Measurements from ENCODE around the gene FARSA. TPM values are rescaled to one million over a fixed set of nuclear protein-coding genes. Genes with fewer than 3 reads are reported as not detected.

FARSA gene
- total RNA-seq, 1 donor, result 47.8 TPM

DNA sequence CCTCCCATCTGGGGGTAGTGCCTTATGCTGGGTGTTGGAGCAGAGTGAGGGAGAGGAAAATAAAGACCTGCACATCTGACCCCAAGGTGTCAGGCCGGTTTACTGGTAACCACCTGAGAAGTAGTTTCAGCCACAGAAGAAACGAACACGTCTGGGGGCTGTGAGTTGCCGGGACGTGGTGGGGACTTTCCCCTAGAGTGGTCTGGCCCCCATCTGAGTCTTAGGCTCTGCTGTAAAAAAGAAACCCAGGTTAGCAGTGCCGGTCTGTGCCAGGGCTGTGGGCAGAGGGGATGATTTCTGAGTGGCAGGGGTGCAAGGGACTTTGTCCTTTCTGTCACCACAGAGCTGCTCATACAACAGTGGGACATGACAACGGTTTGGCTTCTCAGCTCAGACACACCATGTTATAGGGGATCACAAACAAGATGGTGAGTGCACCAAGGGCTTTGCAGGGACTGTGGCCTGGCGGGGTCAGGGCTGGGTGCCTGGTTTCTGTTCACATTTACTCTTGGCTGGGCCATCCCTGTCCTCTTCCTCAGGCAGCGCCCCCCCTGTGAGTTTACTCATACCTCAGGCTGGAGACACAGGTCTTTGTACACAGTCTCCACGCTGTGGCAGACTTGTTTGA lies 33.5 kb downstream of the FARSA start:
- H3K27ac ChIP-seq (ENCODE audit: low read depth, low read length), result no peak overlapping the region
- H3K36me3 ChIP-seq (ENCODE audit: insufficient read depth, low read length), result peaks cover 9% of the 10 kb centered on the region
- H3K79me2 ChIP-seq (ENCODE audit: insufficient read depth, low read length), result no peaks in the 10 kb centered on the region
- H3K4me3 ChIP-seq (ENCODE audit: insufficient read depth, low read length), result no peak overlapping the region
- no peak overlapping the region for H2AFZ ChIP-seq (ENCODE audit: low read length)
- no peak overlapping the region for H3K4me2 ChIP-seq (ENCODE audit: insufficient read depth, low read length)
- no peaks in the 10 kb centered on the region for H3K27me3 ChIP-seq (ENCODE audit: insufficient read depth, low read length)
- no peaks in the 10 kb centered on the region for H3K9me3 ChIP-seq (ENCODE audit: low read depth, low read length)
- no peaks in the 10 kb centered on the region for H4K20me1 ChIP-seq (ENCODE audit: insufficient read depth, low read length)
- TF ChIP-seq, protein P1, sequence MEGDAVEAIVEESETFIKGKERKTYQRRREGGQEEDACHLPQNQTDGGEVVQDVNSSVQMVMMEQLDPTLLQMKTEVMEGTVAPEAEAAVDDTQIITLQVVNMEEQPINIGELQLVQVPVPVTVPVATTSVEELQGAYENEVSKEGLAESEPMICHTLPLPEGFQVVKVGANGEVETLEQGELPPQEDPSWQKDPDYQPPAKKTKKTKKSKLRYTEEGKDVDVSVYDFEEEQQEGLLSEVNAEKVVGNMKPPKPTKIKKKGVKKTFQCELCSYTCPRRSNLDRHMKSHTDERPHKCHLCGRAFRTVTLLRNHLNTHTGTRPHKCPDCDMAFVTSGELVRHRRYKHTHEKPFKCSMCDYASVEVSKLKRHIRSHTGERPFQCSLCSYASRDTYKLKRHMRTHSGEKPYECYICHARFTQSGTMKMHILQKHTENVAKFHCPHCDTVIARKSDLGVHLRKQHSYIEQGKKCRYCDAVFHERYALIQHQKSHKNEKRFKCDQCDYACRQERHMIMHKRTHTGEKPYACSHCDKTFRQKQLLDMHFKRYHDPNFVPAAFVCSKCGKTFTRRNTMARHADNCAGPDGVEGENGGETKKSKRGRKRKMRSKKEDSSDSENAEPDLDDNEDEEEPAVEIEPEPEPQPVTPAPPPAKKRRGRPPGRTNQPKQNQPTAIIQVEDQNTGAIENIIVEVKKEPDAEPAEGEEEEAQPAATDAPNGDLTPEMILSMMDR (IDR thresholded peaks at IDR 0.05; ENCODE audit: extremely low read depth, low read depth, low read length), result no peak
- peak; percentile 21 for DNase-seq (ENCODE audit: insufficient read length, low spot score, missing footprints)
- H3K4me1 ChIP-seq (ENCODE audit: insufficient read depth, low read length), result no peaks in the 10 kb centered on the region

DNA sequence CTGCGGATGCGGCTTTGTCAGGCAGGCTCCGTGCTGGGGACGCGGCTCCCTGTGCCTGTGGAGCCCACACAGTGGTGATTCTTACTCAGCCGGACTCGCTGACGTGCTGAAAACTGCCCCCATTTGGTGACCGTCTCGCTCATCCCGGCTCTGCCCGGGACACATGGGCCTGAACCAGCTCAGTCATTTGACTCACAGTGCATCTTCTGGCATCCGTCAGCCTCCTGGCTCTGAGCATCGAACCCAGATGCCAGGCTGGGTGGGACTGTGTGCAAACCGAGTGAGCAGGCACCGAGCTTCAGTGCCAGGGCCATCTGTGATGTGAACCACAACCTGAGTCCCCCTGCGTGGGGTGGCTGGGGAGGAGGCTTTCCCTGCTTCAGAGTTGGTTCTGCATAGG lies 37.1 kb downstream of the FARSA start:
- Histone ChIP-seq H3K4me3 (ENCODE audit: insufficient read depth, low read length) (no peak overlapping the region), H3K36me3 (ENCODE audit: insufficient read depth, low read length) (peaks cover 19% of the 10 kb centered on the region), H3K4me1 (ENCODE audit: insufficient read depth, low read length) (peaks cover 7% of the 10 kb centered on the region), H3K27ac (ENCODE audit: low read depth, low read length) (no peak overlapping the region), H3K27me3 (ENCODE audit: insufficient read depth, low read length) (no peaks in the 10 kb centered on the region), H3K4me2 (ENCODE audit: insufficient read depth, low read length) (no peak overlapping the region), H2AFZ (ENCODE audit: low read length) (no peak overlapping the region), H4K20me1 (ENCODE audit: insufficient read depth, low read length) (peaks cover under 1% of the 10 kb centered on the region), H3K79me2 (ENCODE audit: insufficient read depth, low read length) (peaks cover 6% of the 10 kb centered on the region), H3K9me3 (ENCODE audit: low read depth, low read length) (no peaks in the 10 kb centered on the region)
- TF ChIP-seq, protein P1 (IDR thresholded peaks at IDR 0.05; ENCODE audit: extremely low read depth, low read depth, low read length), result no peak
- peak; percentile 26 for DNase-seq (ENCODE audit: insufficient read length, low spot score, missing footprints)

DNA sequence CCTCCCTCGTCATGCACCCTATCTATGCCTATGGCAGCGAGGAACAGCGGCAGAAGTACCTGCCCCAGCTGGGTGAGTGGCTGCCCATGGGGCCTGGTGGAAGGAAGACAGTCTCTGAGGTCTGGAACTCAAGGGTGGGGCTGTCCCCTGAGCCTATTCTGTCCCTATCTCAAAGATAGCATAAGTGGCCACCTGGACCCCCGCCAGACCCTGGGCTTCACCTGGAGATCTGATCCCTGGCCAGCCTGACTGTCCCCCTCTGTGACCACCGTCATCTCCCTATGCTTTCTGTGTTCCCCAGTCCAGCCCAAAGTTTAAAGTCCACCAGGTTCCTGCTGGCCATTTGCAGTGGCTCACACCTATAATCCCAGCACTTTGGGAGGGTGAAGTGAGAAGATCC lies 39.9 kb downstream of the FARSA start:
- Histone ChIP-seq H3K4me1 (ENCODE audit: insufficient read depth, low read length) (peaks cover 13% of the 10 kb centered on the region), H3K36me3 (ENCODE audit: insufficient read depth, low read length) (peaks cover 19% of the 10 kb centered on the region), H3K27ac (ENCODE audit: low read depth, low read length) (no peak overlapping the region), H3K9me3 (ENCODE audit: low read depth, low read length) (no peaks in the 10 kb centered on the region), H3K4me2 (ENCODE audit: insufficient read depth, low read length) (no peak overlapping the region), H3K4me3 (ENCODE audit: insufficient read depth, low read length) (no peak overlapping the region), H3K27me3 (ENCODE audit: insufficient read depth, low read length) (no peaks in the 10 kb centered on the region), H2AFZ (ENCODE audit: low read length) (no peak overlapping the region), H3K79me2 (ENCODE audit: insufficient read depth, low read length) (peaks cover 10% of the 10 kb centered on the region), H4K20me1 (ENCODE audit: insufficient read depth, low read length) (peaks cover 2% of the 10 kb centered on the region)
- TF ChIP-seq, protein P1 (IDR thresholded peaks at IDR 0.05; ENCODE audit: extremely low read depth, low read depth, low read length), result no peak
- no peak for DNase-seq (ENCODE audit: insufficient read length, low spot score, missing footprints)

DNA sequence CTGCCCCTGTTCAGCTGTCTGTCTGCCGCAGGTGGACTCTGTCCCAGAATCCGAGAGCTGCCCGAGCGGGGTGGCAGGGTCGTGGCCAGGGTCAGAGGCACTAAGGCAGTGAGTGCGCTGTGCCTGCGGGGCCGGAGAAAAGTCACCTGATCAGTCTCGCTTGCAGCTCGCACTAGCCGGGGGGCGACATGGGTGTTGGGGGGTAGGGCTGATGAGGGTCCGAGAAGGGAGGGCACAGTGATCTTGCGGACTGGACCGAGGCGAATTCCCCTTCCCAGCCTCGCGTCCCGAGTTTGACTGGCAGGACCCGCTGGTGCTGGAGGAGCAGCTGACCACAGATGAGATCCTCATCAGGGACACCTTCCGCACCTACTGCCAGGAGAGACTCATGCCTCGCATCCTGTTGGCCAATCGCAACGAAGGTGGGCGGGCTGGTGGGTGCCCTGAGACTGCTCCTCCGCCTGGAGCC lies 41.9 kb downstream of the FARSA start:
- peaks cover 13% of the 10 kb centered on the region for H3K4me1 ChIP-seq (ENCODE audit: insufficient read depth, low read length)
- peak overlapping the region; percentile 65 for H3K27ac ChIP-seq (ENCODE audit: low read depth, low read length)
- H4K20me1 ChIP-seq (ENCODE audit: insufficient read depth, low read length), result peaks cover 2% of the 10 kb centered on the region
- H3K4me3 ChIP-seq (ENCODE audit: insufficient read depth, low read length), result peak overlapping the region; percentile 92
- H3K4me2 ChIP-seq (ENCODE audit: insufficient read depth, low read length), result peak overlapping the region; percentile 98
- no peaks in the 10 kb centered on the region for H3K9me3 ChIP-seq (ENCODE audit: low read depth, low read length)
- H3K36me3 ChIP-seq (ENCODE audit: insufficient read depth, low read length), result peaks cover 17% of the 10 kb centered on the region
- DNase-seq (ENCODE audit: insufficient read length, low spot score, missing footprints), result peak; percentile 59
- peaks cover 8% of the 10 kb centered on the region for H3K27me3 ChIP-seq (ENCODE audit: insufficient read depth, low read length)
- peak overlapping the region; percentile 96 for H2AFZ ChIP-seq (ENCODE audit: low read length)
- H3K79me2 ChIP-seq (ENCODE audit: insufficient read depth, low read length), result peaks cover 10% of the 10 kb centered on the region
- TF ChIP-seq, protein P1 (IDR thresholded peaks at IDR 0.05; ENCODE audit: extremely low read depth, low read depth, low read length), result no peak

All from osteoblast (primary cell).